HL-60 (cell line): ENCODE data around the gene FAM219A.

Source experiments
- DNase-seq, 2 experiments: peaks; one replicate each; pipeline ENCODE4 v3.0.0-alpha.2; 2010 to 2020; ENCODE audit warnings: low read depth in 1 of 2, low spot score in 1 of 2
- H3K27ac ChIP-seq: fragments of 250-450 bp; sonication (Bioruptor Pico); replicated peaks from 2 replicates; pipeline ENCODE4 v1.5.1; 2020; ENCODE audit warnings: mild to moderate bottlenecking, moderate library complexity
- H3K27me3 ChIP-seq: fragments of 250-450 bp; sonication (Bioruptor Pico); 2 replicates; pipeline ENCODE4 v1.5.1; 2021; ENCODE audit warnings: mild to moderate bottlenecking, moderate library complexity; ENCODE audit not compliant: insufficient read depth, poor library complexity, severe bottlenecking
- H3K4me3 ChIP-seq: replicated peaks from 2 replicates; pipeline ENCODE4 v1.5.1; 2011; ENCODE audit warnings: mild to moderate bottlenecking, control low read depth, low read length; ENCODE audit not compliant: insufficient read depth
- GABPA ChIP-seq: IDR thresholded peaks from 2 replicates; pipeline ENCODE4 v1.6.1; 2012; ENCODE audit warnings: low read depth
- POLR2AphosphoS5 ChIP-seq: IDR thresholded peaks from 2 replicates; pipeline ENCODE4 v1.6.1; 2012; ENCODE audit warnings: low read depth
- REST ChIP-seq: IDR thresholded peaks from 2 replicates; pipeline ENCODE4 v1.6.1; 2012; ENCODE audit warnings: low read depth; ENCODE audit not compliant: insufficient replicate concordance
- SPI1 ChIP-seq: IDR thresholded peaks from 2 replicates; pipeline ENCODE4 v1.6.1; 2012; ENCODE audit warnings: low read depth, mild to moderate bottlenecking, borderline replicate concordance
- TF ChIP-seq, protein P1 (sequence below): IDR thresholded peaks from one replicate; pipeline ENCODE4 v1.5.1; 2011; ENCODE audit warnings: low read length, control low read depth, inconsistent platforms; ENCODE audit not compliant: insufficient read depth

The FAM219A gene

DNA sequence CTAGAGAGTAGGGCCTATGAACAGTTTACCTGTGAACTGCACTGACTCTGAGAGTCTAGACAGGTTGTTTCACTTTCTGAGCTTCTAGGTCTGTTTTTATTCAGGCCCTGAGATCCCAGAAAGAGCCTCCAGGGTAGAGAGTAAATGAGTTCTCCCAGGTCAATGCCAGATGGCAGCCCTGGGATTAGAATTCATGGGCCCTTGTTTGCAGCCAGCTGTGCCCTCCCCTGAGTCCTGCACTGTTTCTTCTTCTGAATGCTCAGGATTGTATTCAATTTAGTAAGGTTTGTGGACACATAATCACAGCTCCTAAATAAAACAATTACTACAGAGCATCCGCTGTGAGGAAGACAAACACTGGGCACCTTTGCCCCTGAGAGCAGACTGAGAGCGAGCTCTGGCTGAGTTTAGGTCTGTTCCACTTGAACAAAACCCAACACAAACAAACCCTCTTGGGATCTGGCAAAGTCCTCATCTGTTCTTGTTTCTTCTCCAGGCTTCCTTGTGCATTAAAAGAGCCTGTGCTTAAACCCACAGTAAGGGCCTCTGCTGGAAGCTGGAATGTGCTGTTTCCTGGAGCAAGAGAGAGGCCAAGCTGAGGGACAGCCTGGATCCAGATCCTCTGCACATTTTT is 29.9 kb downstream of the FAM219A start:
- Histone ChIP-seq H3K4me3 (no peak overlapping the region), H3K27ac (no peak overlapping the region), H3K27me3 (no peaks in the 10 kb centered on the region)
- no peak for DNase-seq
- no peak for TF ChIP-seq REST
- TF ChIP-seq GABPA: no peak
- TF ChIP-seq, protein P1, sequence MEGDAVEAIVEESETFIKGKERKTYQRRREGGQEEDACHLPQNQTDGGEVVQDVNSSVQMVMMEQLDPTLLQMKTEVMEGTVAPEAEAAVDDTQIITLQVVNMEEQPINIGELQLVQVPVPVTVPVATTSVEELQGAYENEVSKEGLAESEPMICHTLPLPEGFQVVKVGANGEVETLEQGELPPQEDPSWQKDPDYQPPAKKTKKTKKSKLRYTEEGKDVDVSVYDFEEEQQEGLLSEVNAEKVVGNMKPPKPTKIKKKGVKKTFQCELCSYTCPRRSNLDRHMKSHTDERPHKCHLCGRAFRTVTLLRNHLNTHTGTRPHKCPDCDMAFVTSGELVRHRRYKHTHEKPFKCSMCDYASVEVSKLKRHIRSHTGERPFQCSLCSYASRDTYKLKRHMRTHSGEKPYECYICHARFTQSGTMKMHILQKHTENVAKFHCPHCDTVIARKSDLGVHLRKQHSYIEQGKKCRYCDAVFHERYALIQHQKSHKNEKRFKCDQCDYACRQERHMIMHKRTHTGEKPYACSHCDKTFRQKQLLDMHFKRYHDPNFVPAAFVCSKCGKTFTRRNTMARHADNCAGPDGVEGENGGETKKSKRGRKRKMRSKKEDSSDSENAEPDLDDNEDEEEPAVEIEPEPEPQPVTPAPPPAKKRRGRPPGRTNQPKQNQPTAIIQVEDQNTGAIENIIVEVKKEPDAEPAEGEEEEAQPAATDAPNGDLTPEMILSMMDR: no peak
- no peak for TF ChIP-seq POLR2AphosphoS5
- TF ChIP-seq SPI1: no peak

DNA sequence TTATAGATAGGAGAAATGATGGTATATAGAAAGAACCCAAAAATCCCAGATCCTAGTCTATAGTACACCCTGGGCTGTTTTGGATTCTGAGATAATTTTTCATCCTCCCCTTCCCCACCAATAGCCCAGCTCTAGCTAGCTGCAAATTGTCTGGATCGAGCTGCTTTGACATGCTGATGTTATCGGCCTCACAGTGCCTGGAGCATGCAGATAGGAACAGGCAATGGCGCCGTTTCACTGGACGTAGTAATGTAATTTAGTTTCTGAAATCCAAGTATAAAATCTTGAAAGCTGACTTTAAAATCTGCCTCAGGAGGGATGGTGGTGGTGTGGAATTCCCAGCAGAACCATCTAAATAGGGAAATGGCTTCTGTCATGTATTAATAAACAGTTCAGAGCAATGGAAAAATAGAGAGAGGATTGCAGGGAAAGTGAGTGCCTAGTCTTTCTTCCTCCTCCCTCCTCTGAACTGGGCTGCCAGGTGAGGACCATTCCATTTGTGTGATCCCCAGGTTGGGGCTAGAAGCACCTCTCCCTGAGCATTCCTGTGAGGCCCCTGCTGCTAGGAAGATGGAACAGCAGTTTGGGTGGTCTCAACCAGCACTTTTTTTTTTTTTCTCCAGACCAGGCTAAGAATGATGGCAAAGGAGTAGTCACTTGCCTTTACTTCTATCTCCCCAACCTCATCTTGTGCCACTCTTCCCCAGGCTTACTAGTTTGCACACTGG is 31.9 kb downstream of the FAM219A start:
- TF ChIP-seq REST (no peak), GABPA (no peak), SPI1 (no peak), POLR2AphosphoS5 (no peak)
- TF ChIP-seq, protein P1: no peak
- H3K4me3 ChIP-seq: no peak overlapping the region
- H3K27me3 ChIP-seq: no peaks in the 10 kb centered on the region
- no peak overlapping the region for H3K27ac ChIP-seq
- DNase-seq: no peak

- Histone ChIP-seq H3K27me3 (no peaks in the 10 kb centered on the region), H3K4me3 (no peak overlapping the region), H3K27ac (no peak overlapping the region)
- TF ChIP-seq, protein P1: no peak
- no peak for TF ChIP-seq SPI1
- TF ChIP-seq REST: no peak
- TF ChIP-seq POLR2AphosphoS5: no peak
- no peak for TF ChIP-seq GABPA
- no peak for DNase-seq
These were observed 38.5 kb downstream of the FAM219A start for GRCh38 chr9:34419716-34420504.
